Measurements from ENCODE around the gene RAPGEF4.

DNA sequence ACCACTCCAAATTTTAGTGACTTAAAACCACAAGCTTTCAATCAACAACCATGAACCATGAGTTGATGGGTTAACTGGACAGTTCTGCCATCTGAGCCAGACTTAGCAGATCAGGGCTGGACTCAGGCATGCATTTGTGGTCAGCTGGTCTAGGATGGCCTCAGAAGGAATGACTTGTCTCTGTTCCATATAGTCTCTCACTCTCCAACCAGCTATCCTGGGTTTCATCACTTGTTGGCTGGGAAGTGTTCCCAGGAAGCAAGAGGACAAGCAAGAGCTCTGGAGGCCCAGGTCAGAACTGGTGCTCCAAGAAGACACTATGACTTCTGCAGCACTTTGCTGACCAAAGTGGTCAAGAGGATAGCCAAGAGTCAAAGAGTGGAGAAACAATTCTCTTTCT, 322.5 kb downstream of the RAPGEF4 start:
- TF ChIP-seq POLR2A (IDR thresholded peaks at IDR 0.05) (no peak), POLR2AphosphoS5 (IDR thresholded peaks at IDR 0.05) (no peak)
- TF ChIP-seq, protein P1, sequence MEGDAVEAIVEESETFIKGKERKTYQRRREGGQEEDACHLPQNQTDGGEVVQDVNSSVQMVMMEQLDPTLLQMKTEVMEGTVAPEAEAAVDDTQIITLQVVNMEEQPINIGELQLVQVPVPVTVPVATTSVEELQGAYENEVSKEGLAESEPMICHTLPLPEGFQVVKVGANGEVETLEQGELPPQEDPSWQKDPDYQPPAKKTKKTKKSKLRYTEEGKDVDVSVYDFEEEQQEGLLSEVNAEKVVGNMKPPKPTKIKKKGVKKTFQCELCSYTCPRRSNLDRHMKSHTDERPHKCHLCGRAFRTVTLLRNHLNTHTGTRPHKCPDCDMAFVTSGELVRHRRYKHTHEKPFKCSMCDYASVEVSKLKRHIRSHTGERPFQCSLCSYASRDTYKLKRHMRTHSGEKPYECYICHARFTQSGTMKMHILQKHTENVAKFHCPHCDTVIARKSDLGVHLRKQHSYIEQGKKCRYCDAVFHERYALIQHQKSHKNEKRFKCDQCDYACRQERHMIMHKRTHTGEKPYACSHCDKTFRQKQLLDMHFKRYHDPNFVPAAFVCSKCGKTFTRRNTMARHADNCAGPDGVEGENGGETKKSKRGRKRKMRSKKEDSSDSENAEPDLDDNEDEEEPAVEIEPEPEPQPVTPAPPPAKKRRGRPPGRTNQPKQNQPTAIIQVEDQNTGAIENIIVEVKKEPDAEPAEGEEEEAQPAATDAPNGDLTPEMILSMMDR (IDR thresholded peaks at IDR 0.05): no peak

Measured in stomach (tissue), 4 donors.